DND-41 (cell line): ENCODE results near the gene MAPK12.

Experiments
- CTCF ChIP-seq: IDR thresholded peaks from 2 replicates; pipeline ENCODE4 v1.5.1; 2012; ENCODE audit warnings: borderline replicate concordance, low read length, moderate library complexity, mild to moderate bottlenecking; ENCODE audit not compliant: poor library complexity, severe bottlenecking; ENCODE audit errors: extremely low read depth
- EZH2 ChIP-seq: IDR thresholded peaks from 3 replicates; pipeline ENCODE4 v1.6.1; 2012; ENCODE audit warnings: borderline replicate concordance, low read depth, mild to moderate bottlenecking, moderate library complexity, low read length, inconsistent platforms; ENCODE audit not compliant: severe bottlenecking

- TF ChIP-seq CTCF (no peak), EZH2 (no peak)
Measured at GRCh38 chr22:50248196-50249081, 13.0 kb downstream of the MAPK12 start.
